ENCODE results near the gene DAP. TPM values are rescaled to one million over a fixed set of nuclear protein-coding genes. Genes with fewer than 3 reads are reported as not detected.
"Not testable (repeated sequence)": the region's sequence is repeated elsewhere in the genome, so short reads cannot be mapped to it uniquely, and the experiment has no call there.

Gene DAP
- polyA plus RNA-seq, 1 donor, result 47.3 TPM

DNA sequence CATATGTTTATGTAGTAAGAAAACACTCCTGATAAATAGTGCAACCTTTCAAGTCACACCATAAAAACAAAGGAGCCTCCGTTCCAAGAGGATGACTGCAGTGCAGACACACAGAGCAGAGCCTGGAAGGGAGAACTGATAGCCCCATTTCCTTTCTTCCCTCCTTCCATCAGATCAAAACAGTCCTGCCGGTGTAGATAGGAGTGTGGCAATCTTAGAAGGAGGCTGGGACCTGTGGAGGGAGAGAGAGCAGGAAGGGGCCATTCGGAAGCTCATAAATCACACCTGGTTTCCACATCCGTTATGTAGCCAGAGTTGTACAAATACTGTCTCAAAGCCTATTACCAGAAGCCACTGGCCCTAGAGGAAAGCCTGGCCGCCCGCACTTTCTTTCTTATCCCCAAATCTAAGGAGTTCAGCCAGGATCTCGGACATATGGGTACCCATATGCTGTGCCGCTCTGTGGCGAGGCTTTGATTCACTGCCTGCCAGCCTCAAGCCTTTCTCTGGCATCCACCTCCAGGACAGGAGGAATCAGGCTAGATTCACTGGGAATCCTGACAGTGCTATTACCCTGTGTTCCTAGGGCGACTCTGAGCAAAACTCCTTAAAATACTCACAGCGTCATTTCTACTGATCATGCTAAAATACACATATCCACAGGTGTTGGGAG lies 26.9 kb downstream of the DAP start:
- no peak for DNase-seq (ENCODE audit: low read depth)

DNA sequence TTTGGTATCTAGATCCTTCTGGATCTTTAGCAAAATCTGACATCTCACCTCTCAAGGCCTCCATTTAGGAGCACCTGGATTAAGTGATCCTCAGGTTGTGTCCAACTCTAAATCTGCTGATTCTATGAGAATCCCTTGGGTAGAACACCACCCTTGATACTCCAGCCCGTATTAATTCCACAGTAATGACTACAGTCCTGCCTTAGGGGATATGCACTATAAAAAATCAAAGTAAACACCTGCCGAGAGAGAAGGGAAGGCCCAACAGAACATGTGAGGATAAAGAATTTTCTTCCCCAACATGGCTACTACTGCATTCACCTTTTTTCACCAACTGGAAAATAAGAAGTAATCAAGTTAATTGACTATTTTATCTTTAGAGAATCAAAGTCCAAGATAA lies 27.6 kb downstream of the DAP start:
- DNase-seq (ENCODE audit: low read depth), result no peak

DNA sequence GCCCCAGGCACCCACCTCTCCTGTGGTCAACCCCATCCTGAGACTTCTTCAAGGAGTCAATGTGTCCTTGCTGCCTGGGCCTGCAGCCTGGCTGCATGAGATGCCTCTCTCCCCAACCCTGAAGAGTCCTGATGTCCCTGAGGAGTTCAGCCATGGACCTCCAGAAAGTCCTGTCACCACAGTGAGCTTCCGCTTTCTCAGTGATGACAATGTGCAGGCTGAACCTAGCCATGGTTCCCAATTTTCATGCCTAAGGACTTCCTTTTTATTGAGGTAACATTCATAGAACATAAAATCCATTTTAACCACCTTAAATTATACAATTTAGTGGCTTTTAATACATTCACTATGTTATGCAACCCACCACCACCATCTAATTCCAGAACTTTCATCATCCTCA lies 29.1 kb downstream of the DAP start:
- no peak for DNase-seq (ENCODE audit: low read depth)

DNA sequence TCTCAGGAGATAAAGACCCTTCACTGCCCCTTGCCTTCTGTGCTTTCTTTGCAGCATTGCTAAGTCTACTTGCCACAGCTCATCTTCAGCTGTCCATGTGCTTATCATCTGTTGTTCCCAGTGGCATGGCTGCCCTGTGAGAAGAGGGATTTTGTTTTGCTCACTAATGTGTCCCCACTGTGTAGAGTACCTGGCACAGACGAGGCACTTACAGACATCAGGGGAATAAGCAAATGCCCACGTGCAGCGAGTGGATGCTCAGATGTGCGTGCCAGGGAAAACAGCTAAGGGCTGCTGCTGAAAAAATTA lies 31.0 kb downstream of the DAP start:
- no peak for DNase-seq (ENCODE audit: low read depth)

DNA sequence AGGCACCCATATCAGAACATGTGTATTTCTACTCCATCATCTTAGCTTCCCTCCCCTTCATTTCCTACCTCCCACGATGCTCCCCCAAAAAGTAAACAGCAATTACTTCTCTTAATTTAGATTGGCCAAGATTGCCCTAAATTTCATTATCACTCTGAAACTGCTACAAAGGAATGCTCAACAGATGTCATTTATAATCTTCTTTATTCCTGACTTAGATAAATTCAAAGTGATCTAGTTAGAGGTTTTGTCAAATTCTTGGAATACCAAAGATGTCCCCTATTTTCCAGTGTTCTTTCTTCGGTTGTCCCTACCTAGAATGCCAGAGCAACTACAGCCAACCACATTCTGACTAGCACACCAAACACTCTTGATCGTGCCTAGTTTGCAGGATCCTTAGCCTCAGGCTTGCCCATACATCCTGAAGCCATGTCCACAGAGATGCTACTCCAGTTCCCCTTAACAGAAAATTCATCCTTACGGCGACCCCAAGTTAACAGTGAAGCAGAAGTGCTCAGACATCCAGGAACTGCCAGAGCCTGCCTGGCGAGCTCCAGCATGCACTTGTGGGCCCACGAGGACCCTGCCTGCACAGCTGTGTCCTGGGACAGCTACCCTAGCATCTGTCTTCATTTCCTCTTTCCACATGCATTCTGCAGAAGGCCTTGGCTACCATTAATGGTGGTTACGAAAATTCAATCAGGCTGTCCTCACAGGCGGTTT lies 31.6 kb downstream of the DAP start:
- DNase-seq (ENCODE audit: low read depth), result no peak

DNA sequence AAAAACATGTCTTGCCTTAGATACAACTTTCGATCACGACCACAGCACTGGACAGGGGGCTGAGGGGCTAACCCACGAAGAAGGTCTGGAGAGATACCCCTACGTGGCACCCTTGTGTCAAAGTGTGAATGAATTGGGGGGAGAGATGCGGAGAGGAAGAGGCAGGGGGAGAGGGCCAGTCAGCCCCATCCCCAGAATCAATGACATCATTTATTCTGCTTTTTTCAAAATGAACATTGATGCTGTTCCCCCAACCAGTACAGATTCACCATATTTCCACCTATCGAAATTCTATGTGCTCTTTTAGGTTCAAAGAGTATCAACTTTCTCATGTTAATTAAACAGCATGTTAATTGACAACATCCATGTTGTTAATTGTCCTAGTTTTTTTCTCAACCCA lies 32.4 kb downstream of the DAP start:
- no peak for DNase-seq (ENCODE audit: low read depth)

DNA sequence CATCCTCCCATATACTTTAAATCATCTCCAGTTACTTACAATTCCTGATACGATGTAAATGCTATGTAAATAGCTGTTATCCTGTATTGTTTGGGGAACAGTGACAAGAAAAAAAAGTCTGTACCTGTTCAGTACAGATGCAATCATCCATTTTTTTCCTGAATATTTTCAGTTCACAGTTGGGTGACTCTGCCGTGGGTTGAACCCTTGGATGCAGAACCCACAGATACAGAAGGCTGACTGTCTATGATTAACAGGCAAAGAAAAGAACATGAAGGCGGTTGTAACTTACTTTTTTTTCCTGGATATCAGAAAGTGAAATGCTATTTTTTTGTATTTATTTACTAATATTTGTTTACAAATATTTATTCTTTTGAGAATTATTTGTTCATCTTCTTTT lies 33.2 kb downstream of the DAP start:
- DNase-seq (ENCODE audit: low read depth), result no peak

DNA sequence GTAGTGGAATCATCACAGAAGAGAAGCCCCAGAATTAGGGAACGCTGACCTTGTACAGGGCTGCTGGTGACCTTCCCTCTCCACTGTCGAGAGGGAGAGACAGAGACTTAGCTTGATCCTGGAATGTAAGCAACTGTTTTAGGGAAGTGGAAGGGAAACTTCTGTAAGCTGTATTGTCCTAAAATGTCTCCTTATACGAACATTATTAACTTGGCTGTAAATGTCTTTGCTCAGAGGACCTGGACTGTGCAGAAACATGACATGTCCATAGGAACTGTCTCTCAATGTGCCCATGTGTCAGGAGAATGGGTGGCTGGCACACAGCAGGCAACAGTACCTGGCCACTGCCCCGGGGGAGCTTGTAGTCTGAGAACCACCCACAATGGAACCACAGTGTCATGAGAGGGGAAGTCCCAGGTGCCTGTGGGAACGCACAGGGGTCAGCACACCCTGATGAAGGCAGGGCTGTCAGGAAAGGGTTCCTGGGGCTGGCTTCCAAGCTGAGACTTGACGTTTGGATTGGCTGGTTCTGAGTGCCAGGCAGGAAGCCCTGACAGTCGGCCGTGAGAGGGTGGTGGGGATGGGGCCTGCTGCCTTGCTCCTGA lies 34.0 kb downstream of the DAP start:
- no peak for DNase-seq (ENCODE audit: low read depth)

DNA sequence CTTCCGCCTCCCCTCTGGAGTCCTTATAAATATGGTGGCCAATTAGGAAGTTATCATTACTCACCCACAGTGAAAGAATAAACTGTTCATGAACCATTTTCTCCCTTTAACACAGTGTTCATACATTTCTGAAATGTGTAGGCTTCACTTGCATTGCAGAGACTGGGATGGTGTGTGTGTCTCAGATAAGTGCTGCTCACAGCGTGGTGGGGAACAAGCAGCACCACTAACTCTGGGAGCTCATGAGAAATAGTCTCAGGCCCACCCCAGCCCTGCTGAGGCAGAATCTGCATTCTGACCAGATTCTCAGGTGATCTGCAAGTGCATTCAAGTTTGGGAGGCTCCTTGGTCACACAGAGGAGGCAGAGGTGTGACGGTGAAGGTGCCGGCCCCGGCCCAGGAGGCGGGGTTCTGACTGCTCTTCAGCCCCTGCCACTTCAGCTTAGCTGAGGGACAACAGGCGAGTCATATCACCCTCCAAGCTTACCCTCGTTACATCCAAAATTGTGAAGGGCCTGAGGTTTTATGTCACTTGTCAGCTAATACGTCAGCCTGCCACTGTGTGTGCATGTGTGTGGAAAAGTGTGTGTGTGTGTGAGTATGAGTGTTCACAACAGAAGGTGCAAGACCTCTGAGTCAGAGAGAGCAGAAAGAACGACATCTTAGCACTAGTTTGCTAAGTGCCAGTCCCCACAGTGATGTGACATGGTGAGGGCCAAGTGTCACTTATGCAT lies 34.7 kb downstream of the DAP start:
- DNase-seq (ENCODE audit: low read depth), result no peak

DNA sequence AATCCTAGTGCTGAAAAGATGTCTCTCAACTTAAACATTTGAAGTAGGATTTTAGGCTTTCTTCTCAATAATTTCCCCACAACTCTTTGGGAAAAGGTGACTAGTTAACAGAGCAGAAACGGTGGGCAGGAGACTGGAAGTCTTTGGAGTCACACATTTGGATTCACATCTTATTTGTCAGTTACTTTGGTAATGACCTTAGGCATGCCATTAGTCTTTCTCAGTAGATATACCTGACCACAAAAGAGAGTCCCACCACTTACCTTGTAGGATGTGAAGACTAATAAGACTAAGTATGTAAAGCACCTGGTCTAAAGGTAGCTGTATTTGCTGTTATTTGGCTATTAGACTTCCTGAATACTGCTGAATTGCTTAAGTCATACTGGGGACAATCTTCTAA lies 35.4 kb downstream of the DAP start:
- DNase-seq (ENCODE audit: low read depth), result no peak

DNA sequence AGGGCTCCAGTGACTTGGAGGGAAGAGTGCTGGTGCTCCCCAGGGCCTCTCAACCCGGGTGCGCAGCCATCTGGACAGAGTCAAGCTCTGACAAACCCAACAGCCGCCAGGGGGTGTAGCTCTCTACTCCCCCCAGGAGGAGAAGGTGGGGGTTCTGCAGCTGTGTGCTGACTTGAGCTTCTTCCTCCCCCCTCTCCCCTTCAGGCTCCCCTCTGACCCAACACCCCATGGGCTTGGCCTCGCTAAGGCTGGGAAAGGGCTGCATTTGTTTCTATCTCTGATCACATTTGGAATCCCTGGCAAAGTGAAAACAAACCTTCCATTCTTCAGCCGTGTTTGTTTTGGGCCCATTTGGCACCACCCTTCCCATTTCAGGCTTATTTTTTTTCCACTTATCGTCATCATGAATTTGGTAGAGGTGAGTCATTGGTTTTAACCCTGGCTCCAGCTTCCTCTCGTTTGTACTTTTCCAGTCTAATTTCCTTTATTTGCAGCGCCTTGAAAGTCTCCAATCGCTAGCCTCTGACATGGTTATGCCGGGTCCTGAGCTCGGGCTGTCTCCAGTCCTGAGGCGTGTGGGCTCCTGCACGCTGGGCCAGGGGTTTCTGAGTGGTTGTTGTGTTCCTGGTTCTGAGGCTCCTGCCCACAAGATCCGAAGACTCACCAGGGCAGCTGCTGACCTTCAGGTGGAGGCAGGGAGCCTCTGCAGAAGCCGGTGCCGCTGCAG lies 36.1 kb downstream of the DAP start:
- no peak for DNase-seq (ENCODE audit: low read depth)

DNA sequence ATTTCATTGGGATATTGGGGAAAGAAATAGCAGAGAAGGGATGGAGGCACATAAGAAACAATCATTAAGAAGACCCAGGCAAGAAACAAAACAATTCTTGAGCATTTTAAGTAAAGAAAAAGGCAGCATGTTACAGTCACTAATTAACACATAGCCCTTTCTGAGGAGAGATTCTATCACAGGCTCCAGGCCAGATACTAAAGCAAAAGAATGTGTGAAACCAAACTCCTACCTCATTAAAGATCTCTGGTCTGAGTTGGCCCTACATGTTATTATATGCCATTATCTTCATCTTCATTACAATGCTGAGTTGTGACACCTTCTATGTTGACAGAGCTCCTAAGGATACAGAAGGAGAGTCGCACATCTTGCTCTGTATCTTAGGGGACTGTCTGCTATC lies 37.5 kb downstream of the DAP start:
- no peak for DNase-seq (ENCODE audit: low read depth)

DNA sequence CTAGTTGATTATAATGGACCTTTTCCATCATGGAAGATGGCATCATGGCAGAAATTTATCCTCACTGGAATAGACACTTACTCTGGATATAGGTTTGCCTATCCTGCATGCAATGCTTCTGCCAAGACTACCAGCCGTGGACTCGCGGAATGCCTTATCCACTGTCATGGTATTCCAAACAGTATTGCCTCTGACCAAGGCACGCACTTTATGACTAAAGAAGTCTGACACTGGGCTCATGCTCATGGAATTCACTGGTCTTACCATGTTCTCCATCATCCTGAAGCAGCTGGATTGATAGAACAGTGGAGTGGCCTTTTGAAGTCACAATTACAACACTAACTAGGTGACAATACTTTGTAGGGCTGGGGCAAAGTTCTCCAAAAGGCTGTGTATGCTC lies 40.3 kb downstream of the DAP start:
- not testable (repeated sequence) for DNase-seq (ENCODE audit: low read depth)

DNA sequence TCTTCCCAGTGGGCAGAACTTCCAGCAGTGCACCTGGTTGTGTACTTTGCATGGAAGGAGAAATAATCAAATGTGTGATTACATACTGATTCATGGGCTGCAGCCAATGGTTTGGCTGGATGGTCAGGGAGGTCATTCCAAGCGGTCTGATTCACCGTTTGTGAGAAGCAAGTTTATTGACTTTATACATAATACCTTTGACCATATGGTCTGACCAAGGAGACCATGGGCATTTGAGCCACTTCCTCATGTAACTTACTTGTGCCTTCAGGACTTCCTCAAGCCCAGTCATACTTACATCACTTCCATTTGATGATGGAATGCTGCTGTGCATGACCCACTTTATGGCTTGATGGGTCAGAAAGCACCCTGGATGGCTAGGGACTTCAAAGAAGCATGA lies 41.1 kb downstream of the DAP start:
- no peak for DNase-seq (ENCODE audit: low read depth)

DNA sequence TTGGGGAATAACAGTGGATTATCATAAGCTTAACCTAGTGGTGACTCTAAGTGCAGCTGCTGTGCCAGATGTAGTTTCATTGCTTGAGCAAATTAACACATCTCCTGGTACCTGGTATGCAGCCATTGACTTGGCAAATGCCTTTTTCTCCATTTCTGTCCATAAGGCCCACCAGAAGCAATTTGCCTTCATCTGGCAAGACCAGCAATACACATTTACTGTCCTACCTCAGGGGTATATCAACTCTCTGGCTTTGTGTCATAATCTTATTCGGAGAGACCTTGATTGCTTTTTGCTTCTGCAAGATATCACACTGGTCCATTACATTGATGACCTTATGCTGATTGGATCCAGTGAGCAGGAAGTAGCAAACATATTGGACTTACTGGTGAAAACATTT lies 42.4 kb downstream of the DAP start:
- DNase-seq (ENCODE audit: low read depth), result not testable (repeated sequence)

DNA sequence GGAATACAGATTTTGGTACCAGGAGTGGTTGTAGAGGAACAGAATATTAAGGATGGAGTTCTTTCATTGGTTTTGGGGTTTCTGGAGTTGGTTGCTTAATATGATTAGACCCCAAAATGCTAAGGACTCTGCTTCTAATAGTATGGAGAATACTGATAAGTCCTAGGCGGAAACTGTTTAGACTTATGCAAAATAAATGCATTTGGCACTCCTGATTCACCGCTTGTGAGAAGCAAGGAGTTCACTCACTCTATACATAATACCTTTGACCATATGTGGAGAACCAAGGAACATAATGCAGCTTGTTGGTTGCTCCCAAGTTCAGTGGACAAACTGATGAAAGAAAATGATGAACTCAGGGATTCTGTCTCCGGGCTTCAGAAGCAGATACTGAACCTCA lies 44.2 kb downstream of the DAP start:
- not testable (repeated sequence) for DNase-seq (ENCODE audit: low read depth)

DNA sequence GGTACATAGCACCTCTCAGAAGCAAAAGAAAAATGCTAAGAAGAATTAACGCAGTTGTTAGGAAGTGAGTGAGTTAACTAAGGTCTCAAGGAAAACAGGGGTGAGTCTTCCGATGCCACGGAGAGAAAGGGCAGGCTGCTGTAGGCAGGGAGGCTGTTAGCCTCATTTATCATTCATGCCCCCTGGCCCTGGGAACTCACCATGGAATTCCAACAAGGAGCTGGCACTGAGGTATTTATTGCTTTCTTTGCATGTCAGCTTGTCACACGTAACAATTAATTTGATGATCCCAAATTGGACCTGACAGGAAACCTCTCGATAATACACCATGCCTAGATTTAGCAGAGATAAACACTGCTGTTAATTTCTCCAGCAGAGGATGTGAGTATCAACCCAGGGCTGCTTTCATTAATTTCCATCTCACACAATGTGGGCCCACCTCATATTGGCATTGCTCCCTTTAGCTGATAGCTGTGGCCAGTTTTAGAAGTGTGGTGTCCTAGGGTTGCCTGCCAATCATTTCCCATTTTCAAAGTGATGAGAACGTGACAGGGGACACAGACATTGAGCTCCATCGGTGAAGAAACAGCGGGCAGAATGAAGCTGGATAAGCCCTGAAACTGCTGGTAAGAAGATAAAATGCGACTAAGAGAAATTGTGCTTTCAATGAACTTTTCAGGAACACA lies 45.3 kb downstream of the DAP start:
- no peak for DNase-seq (ENCODE audit: low read depth)

DNA sequence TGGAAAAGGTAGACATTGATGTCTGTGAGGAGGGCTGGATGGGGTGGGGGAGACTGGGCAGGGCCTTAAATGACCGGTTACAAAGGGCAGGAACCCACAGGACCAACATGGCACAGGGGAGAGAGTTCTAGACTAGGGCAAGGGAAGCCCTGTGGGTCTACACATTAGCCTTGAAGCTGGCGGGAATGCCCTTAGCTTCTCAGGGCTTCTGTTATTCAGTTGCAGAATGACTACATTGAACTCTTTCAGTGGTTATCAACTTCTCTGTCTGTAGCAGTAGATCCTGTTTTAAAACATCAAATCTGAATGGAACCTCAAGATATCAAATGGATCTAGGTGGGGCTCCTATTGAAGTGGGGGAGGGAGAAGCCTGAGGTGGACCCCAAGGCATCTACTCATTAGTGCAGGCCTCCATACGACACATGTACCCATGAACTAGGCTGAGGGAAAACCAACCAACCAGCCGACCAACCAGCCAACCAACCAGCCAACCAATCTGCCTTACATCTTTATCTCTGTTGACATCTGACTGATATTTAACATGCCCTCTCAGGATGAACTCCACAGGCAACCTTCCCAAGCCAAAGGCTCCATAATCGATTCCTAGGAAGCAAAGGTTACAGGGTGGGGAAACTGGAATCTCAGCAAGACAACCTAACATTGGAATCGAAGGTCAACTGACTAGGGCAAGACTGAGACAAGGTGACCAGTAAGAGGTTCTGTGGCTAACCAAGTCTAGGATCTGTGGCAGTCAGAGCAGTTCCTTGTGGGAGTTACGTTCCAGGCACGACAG lies 48.3 kb downstream of the DAP start:
- DNase-seq (ENCODE audit: low read depth), result no peak

DNA sequence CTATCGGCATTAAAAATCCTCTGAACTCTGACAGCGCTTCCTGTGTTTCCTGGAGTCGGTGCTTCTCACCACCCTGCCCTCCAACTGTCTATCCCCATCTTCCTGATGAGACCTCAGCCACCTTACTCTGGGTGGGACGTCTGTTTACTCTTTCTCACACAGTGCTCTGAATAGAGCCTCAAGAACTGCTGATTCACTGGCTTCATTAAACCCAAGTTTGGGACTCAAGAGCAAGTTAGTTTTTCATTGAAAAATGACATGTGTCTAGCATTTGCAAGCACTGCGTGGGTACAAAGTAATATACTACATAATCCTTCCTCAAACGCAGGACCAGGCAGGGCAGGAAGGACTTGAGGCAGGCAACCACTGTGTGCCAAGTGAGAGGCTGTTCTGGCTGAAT lies 49.5 kb downstream of the DAP start:
- no peak for DNase-seq (ENCODE audit: low read depth)

DNA sequence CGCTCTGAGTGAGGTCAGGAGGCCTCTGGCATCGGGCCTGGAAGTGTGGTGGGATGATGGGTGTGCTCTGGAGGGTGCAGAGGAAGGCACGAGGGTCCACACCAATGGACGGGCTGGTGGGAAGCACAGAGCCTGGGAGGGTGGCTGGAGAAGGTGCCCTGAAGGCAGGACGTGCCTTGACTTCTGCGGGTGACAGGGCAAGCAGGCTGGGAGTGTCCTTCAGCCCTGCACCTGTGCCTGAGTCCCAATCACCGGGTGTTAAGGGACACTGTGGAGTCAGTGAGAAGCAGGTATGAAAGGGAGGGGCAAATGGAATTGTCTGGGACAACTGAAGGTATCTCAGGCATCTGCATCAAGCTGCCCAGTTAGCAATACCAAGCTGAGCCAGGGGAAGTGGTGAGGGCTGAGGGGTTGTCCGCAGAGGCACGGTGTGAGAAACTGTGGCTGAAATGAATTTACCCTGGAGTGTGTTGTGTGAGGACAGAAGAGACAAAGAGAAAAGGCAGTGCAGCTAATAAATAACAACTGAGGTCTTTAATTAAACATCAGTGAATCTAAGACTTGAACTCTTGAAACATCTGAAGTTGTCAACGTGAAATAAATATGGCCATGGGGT lies 50.4 kb downstream of the DAP start:
- DNase-seq (ENCODE audit: low read depth), result no peak

Measured in forelimb muscle (tissue), 1 donor.